GM12873 (cell line): ENCODE measurements around the gene SFSWAP.

Experiments used
- TF ChIP-seq, protein P1 (sequence below): IDR thresholded peaks from 2 replicates; pipeline ENCODE4 v1.5.1; 2012; ENCODE audit warnings: low read depth, mild to moderate bottlenecking, moderate library complexity, low read length, control low read depth; ENCODE audit not compliant: insufficient read depth; ENCODE audit errors: missing control alignments

SFSWAP gene

DNA sequence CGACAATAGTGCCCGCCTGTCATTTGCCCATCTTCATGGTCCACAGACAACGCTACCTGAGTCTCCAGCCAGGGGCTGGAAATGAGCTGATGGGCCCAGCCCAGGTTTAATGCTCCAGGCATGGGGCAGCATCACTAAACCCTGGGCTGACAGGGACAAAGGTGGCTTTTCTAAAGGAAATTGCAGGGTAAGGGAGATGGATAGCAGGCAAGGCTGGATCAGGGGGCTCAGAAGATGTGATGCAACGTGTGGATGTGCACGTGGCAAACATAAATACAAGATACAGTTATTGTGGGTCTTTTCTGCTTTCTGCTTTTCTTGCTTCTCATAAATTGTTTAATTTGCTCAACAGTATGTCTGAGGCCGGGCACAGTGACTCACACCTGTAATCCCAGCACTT is 113.6 kb downstream of the SFSWAP start:
- TF ChIP-seq, protein P1, sequence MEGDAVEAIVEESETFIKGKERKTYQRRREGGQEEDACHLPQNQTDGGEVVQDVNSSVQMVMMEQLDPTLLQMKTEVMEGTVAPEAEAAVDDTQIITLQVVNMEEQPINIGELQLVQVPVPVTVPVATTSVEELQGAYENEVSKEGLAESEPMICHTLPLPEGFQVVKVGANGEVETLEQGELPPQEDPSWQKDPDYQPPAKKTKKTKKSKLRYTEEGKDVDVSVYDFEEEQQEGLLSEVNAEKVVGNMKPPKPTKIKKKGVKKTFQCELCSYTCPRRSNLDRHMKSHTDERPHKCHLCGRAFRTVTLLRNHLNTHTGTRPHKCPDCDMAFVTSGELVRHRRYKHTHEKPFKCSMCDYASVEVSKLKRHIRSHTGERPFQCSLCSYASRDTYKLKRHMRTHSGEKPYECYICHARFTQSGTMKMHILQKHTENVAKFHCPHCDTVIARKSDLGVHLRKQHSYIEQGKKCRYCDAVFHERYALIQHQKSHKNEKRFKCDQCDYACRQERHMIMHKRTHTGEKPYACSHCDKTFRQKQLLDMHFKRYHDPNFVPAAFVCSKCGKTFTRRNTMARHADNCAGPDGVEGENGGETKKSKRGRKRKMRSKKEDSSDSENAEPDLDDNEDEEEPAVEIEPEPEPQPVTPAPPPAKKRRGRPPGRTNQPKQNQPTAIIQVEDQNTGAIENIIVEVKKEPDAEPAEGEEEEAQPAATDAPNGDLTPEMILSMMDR, result no peak

DNA sequence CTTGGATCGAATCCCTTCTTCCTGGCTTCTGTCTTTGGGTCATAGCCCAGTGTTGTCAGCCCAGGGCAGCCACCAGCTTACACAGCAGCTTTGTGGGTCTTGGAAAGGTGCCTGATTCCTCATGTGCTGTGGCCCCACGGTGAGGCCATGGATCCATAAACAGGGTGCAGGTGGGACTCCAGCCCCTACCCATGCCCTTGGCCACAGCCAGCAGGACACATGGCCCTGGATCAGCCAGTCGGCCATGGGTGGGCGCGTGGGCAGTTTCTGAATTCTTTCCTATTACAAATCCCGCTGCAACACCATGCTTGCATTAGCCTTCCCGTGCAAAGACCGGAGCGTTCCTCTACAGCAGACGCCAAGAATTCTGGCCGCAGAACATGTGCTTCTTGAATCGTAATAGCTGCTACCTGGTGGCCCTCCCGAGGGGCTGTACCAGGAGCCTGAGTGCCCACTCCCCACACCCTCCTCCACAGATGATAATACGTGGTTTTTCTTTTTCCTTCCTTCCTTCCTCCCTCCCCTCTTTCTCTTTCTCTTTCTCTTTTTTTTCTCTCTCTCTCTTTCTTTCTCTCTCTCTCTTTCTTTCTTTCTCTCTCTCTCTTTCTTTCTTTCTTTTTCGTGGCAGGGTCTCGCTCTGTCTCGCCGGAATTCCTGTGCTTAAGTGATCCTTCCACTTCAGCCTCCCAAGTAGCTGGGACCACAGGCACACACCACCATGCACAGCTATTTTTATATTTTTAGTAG is 114.4 kb downstream of the SFSWAP start:
- TF ChIP-seq, protein P1, result no peak

DNA sequence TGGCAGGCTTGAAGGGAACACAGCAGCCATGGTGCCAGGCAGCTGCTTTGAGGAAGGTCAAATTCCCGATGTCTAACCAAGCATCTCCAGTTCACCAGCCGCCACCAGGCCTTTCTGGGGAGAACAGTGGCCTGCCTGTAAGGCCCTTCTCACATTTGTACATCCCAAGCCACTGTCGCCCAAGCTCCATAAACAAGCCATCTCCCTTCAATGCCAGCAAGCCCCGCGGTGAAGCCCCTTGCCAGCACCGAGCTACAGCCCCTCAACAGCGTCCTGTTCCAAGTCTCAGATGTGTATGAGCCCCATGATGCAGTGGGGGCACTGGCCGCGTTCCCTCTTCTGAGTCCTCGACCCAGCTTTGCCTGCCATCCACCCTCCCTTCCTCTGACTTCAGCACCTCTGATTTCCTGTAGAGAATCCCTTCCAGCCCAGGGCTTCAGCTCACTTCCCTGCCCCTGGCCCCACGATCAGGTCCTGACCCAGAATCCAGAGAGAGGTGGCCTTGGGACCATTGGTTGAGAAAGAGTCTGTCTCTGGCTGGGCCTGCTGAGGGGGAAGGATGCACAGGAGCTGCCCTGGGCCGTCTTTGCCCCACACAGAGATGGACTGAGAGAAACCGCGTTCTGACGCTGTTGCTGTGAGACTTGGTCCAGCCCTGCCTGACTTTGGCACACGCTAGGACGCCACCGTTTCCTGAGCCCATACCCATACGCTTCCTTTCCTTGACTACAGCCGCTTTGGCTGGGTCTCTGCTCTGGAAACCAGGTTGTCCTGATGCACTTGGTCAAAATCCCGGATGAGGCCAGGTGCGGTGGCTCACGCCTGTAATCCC is 115.4 kb downstream of the SFSWAP start:
- TF ChIP-seq, protein P1, result no peak

DNA sequence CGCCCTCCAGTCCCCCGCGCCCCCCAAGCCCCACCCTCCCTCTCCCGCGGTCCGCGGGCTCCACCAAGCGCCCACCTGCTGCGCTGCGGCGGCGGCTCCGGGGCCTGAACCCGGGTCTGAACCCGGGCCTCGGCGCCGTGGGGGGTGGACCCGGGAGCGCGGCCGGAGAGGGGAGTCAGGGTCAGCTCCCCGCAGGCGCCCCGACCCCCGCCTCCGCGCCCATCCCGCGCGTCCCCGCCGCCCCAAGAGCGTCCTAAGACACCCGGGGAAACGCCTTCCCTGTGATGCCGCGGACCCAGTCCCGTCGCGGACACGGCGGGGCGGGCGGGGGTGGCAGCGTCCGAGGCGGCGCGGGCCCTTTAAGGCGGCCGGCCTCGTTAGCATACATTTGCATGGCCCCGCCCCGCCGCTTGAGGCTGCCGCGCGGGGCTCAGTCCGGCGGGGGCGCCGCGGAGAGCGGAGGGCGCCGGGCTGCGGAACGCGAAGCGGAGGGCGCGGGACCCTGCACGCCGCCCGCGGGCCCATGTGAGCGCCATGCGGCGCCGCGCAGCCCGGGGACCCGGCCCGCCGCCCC is 117.2 kb downstream of the SFSWAP start, which contains the start of gene MMP17:
MMP17 (plus strand) TSS at position 433 of the 574 bp plus-strand sequence; CDS start at position 535, 102 bp downstream.
- TF ChIP-seq, protein P1, result peak; percentile 36

DNA sequence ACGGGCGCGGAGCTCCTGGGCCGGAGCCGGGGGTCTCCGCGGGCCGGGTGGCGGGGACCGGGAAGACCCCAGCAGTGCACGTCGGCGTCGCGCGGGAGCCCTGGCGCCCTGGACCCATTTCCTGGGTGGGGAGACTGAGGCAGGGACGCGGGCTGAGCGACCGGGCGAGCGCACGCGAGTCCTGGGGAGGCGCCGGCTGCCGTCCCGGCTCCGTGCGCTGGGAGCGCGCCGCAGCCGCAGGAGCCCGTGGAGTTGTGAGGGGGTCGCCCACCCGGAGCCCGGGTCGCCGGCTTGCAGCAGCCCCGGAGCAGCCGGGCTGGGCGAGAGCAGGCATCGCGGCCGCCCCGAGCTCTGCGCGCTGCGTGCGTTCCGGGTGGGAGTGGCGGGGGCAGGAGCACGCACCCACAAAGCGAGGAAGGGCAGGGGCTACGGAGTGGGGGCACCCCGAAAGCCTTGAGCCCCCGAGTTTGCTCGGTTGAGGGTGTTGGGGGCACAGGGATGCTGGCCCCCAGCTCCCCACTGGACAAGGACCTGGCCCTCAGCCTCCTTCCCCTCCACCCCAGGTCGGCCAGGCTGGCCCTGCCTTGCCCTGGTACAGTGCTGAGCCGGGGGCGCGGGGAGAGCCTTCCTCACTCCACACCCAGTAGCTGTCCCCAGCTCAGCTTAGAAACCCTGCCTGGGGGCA is 117.9 kb downstream of the SFSWAP start:
- TF ChIP-seq, protein P1, result no peak

DNA sequence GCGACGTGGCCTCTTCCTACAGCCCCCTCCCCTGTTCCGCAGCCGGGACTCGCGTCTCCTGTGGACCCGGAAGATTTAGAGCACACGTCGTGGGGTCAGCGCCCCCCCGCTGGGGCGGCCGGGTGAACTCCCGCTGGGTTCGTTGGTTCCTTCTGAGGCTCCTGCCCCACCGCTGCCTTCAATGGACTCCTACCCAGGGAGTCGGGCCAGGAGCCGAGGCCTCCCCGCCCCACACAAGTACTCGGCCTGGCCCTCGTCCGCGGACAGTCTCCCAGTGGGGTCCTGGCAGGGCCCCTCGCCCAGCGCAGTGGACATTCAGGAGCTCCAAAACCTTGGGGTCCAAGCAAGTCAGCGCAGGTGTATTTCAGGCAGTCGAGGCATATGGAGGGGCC is 118.5 kb downstream of the SFSWAP start:
- TF ChIP-seq, protein P1, result no peak
